WTC11 (cell line): ENCODE measurements around the gene BCL11B. TPM values are rescaled to one million over a fixed set of nuclear protein-coding genes. Genes with fewer than 3 reads are reported as not detected.

Source experiments
- ATAC-seq: fragments of 200-7000 bp; cut with Tn5 transposase; 2 replicates; pipeline ENCODE4 v1.10.0; 2021; ENCODE audit warnings: mild to moderate bottlenecking, moderate library complexity
- CTCF ChIA-PET: fragments of 300-600 bp; sonication (Branson Sonifier 250); formaldehyde crosslinking; loops from one replicate; lab custom pipeline; 2021; ENCODE audit warnings: antibody characterized with exemption; lab: Charles Lee
- POLR2A ChIA-PET: fragments of 350-600 bp; sonication (Branson Sonifier 250); formaldehyde crosslinking; loops from one replicate; lab custom pipeline; 2021; ENCODE audit warnings: antibody characterized with exemption; lab: Charles Lee
- DNase-seq: peaks from one replicate; pipeline ENCODE4 v3.0.0; 2021; ENCODE audit warnings: low spot score
- H3K27ac Mint-ChIP-seq: 2 replicates; pipeline ENCODE4 v1.8.0; 2021; ENCODE audit warnings: mixed read lengths
- H3K27me3 Mint-ChIP-seq: 2 replicates; pipeline ENCODE4 v1.8.0; 2021; ENCODE audit warnings: low read depth, mild to moderate bottlenecking, moderate library complexity, mixed read lengths
- H3K36me3 Mint-ChIP-seq: 2 replicates; pipeline ENCODE4 v1.8.0; 2021; ENCODE audit warnings: mixed read lengths
- H3K4me1 Mint-ChIP-seq: 2 replicates; pipeline ENCODE4 v1.8.0; 2022; ENCODE audit warnings: mixed read lengths
- H3K4me3 Mint-ChIP-seq: 2 replicates; pipeline ENCODE4 v1.8.0; 2021; ENCODE audit warnings: mild to moderate bottlenecking, moderate library complexity, mixed read lengths
- H3K9me3 Mint-ChIP-seq: 2 replicates; pipeline ENCODE4 v1.8.0; 2021; ENCODE audit warnings: mixed read lengths
- AFF4 ChIP-seq: sonication (generic); formaldehyde crosslinking; IDR thresholded peaks from 2 replicates; pipeline ENCODE4 v1.8.1; 2023; ENCODE audit warnings: mild to moderate bottlenecking, missing genetic modification reagents, borderline replicate concordance
- ATF1 ChIP-seq: sonication (generic); formaldehyde crosslinking; IDR thresholded peaks from 2 replicates; pipeline ENCODE4 v1.8.1; 2023; ENCODE audit warnings: mild to moderate bottlenecking, moderate library complexity, missing genetic modification reagents
- E2F1 ChIP-seq: sonication (generic); formaldehyde crosslinking; IDR thresholded peaks from 2 replicates; pipeline ENCODE4 v1.8.0; 2022; ENCODE audit warnings: mild to moderate bottlenecking, missing genetic modification reagents
- E2F4 ChIP-seq: sonication (generic); formaldehyde crosslinking; IDR thresholded peaks from 2 replicates; pipeline ENCODE4 v1.8.1; 2022; ENCODE audit warnings: low read depth, mild to moderate bottlenecking, moderate library complexity, missing genetic modification reagents, borderline replicate concordance
- ELF4 ChIP-seq: sonication (generic); formaldehyde crosslinking; IDR thresholded peaks from 2 replicates; pipeline ENCODE4 v1.8.1; 2022; ENCODE audit warnings: low read depth, mild to moderate bottlenecking, moderate library complexity, missing genetic modification reagents
- ETV6 ChIP-seq: sonication (generic); formaldehyde crosslinking; IDR thresholded peaks from 2 replicates; pipeline ENCODE4 v1.8.1; 2022; ENCODE audit warnings: mild to moderate bottlenecking, missing genetic modification reagents
- GTF2I ChIP-seq: fragments of 250-450 bp; sonication (Bioruptor Pico); conservative IDR thresholded peaks from 2 replicates; pipeline ENCODE4 v1.4.0; 2021; ENCODE audit warnings: mild to moderate bottlenecking
- IRF1 ChIP-seq: sonication (generic); formaldehyde crosslinking; IDR thresholded peaks from 2 replicates; pipeline ENCODE4 v1.8.0; 2023; ENCODE audit warnings: missing genetic modification reagents
- JUN ChIP-seq: sonication (generic); formaldehyde crosslinking; IDR thresholded peaks from 2 replicates; pipeline ENCODE4 v1.8.0; 2023; ENCODE audit warnings: mild to moderate bottlenecking, missing genetic modification reagents
- NR2C2 ChIP-seq: sonication (generic); formaldehyde crosslinking; IDR thresholded peaks from 2 replicates; pipeline ENCODE4 v1.8.0; 2022; ENCODE audit warnings: mild to moderate bottlenecking, missing genetic modification reagents
- SOX15 ChIP-seq: fragments of 250-450 bp; sonication (Bioruptor Pico); IDR thresholded peaks from 2 replicates; pipeline ENCODE4 v1.9.0; 2021; ENCODE audit warnings: mild to moderate bottlenecking
- ZNF232 ChIP-seq: sonication (generic); formaldehyde crosslinking; IDR thresholded peaks from 2 replicates; pipeline ENCODE4 v1.8.0; 2022; ENCODE audit warnings: mild to moderate bottlenecking, missing genetic modification reagents
- ZNF263 ChIP-seq: sonication (generic); formaldehyde crosslinking; IDR thresholded peaks from 2 replicates; pipeline ENCODE4 v1.8.1; 2022; ENCODE audit warnings: low read depth, mild to moderate bottlenecking, moderate library complexity, missing genetic modification reagents
- ZNF281 ChIP-seq: sonication (generic); formaldehyde crosslinking; IDR thresholded peaks from 2 replicates; pipeline ENCODE4 v1.8.0; 2023; ENCODE audit warnings: mild to moderate bottlenecking, missing genetic modification reagents
- ZNF671 ChIP-seq: fragments of 250-450 bp; sonication (Bioruptor Pico); IDR thresholded peaks from 2 replicates; pipeline ENCODE4 v1.8.0; 2021; ENCODE audit warnings: mild to moderate bottlenecking
- ZSCAN18 ChIP-seq: fragments of 250-450 bp; sonication (Bioruptor Pico); IDR thresholded peaks from 2 replicates; pipeline ENCODE4 v2.1.2; 2022; ENCODE audit warnings: mild to moderate bottlenecking, moderate library complexity
- total RNA-seq: library from RNA; stranded (reverse); gene quantifications from 3 replicates; pipeline ENCODE4 v1.2.3, GENCODE V29; 2021

Gene BCL11B
- total RNA-seq, 1 experiment from 2014 or later = 9.1 TPM

- H3K4me1 Mint-ChIP-seq = peaks cover 12% of the 10 kb centered on the region
- H3K36me3 Mint-ChIP-seq = peaks cover 18% of the 10 kb centered on the region
- TF ChIP-seq NR2C2 (CRISPR knock-in tag) (no peak), ZNF232 (CRISPR knock-in tag) (no peak)
- H3K27ac Mint-ChIP-seq = no peak overlapping the region
- no peak overlapping the region for H3K4me3 Mint-ChIP-seq
- no peak for DNase-seq
- peaks cover 30% of the 10 kb centered on the region for H3K9me3 Mint-ChIP-seq
- ChIA-PET POLR2A (no interaction called here), CTCF (interaction anchor here (0.9 to 2.2 kb wide), 2 partner anchors 16 to 89 kb away, joined by 3 to 10 read pairs; no protein-coding TSS in a partner anchor)
- no peak for ATAC-seq
- peaks cover 7% of the 10 kb centered on the region for H3K27me3 Mint-ChIP-seq
Observed at GRCh38 chr14:99304208-99304607, 32.2 kb upstream of the BCL11B start.

GRCh38 chr14:99300190-99300589, 28.2 kb upstream of the BCL11B start:
- ATAC-seq (peak; percentile 85), DNase-seq (no peak)
- POLR2A ChIA-PET = no interaction called here
- no peak overlapping the region; the same call in 1 of the 2 replicates for H3K4me3 Mint-ChIP-seq
- CTCF ChIA-PET = interaction anchor here (0.9 to 2.5 kb wide), 7 partner anchors 20 to 167 kb away, joined by 3 to 32 read pairs (median 3); no protein-coding TSS in a partner anchor
- H3K4me1 Mint-ChIP-seq = peaks cover 12% of the 10 kb centered on the region
- peaks cover 28% of the 10 kb centered on the region for H3K36me3 Mint-ChIP-seq
- TF ChIP-seq E2F4 (CRISPR knock-in tag) (no peak), E2F1 (CRISPR knock-in tag) (no peak), ATF1 (CRISPR knock-in tag) (no peak), AFF4 (no peak), ETV6 (CRISPR knock-in tag) (no peak), SOX15 (CRISPR knock-in tag) (no peak), ELF4 (no peak), NR2C2 (CRISPR knock-in tag) (no peak), ZNF281 (CRISPR knock-in tag) (no peak), ZNF671 (no peak), ZSCAN18 (no peak), GTF2I (no peak), JUN (CRISPR knock-in tag) (no peak), ZNF263 (CRISPR knock-in tag) (no peak), IRF1 (CRISPR knock-in tag) (no peak)
- H3K27me3 Mint-ChIP-seq = peaks cover 7% of the 10 kb centered on the region
- H3K27ac Mint-ChIP-seq = peak overlapping the region; percentile 83
- H3K9me3 Mint-ChIP-seq = peaks cover 34% of the 10 kb centered on the region
